Endothelial cell of umbilical vein (primary cell): Measurements from ENCODE around the gene USP17L21. TPM values are rescaled to one million over a fixed set of nuclear protein-coding genes. Genes with fewer than 3 reads are reported as not detected.
"Not testable (repeated sequence)": the region's sequence is repeated elsewhere in the genome, so short reads cannot be mapped to it uniquely, and the experiment has no call there.

Experiments
- BruUV-seq: library from RNA; stranded (reverse); fragments of 400-500 nt; replicated peaks from 2 replicates; lab custom pipeline; 2021; lab: Mats Ljungman, UMichigan
- CTCF ChIA-PET: fragments of 300-600, 350-600 bp; sonication (Branson Sonifier 250); formaldehyde crosslinking; loops from one replicate; lab custom pipeline; 2021; ENCODE audit warnings: antibody characterized with exemption, inconsistent platforms; lab: Charles Lee
- POLR2A ChIA-PET: fragments of 300-600, 350-600 bp; sonication (Branson Sonifier 250); formaldehyde crosslinking; loops from one replicate; lab custom pipeline; 2021; ENCODE audit warnings: antibody characterized with exemption, inconsistent platforms; lab: Charles Lee
- DNase-seq: peaks from one replicate; pipeline ENCODE4 v3.0.0-alpha.2; 2011; ENCODE audit warnings: low read depth, low spot score
- FAIRE-seq: peaks from 2 replicates; lab custom pipeline; 2011; peaks lifted over from hg19 to GRCh38; lab: Jason Lieb, UNC
- H2AFZ ChIP-seq: 2 replicates; pipeline ENCODE4 v1.6.0; 2012; ENCODE audit warnings: low read depth, low read length, control low read depth, inconsistent platforms
- H3K27ac ChIP-seq: 2 replicates; pipeline ENCODE4 v1.5.1; 2011; ENCODE audit warnings: low read depth, mild to moderate bottlenecking, control low read depth, low read length, moderate library complexity; ENCODE audit not compliant: insufficient read depth
- H3K27me3 ChIP-seq, 2 experiments: 2 replicates each; pipeline versions ENCODE4 v1.6.0 to v1.6.1; 2011; ENCODE audit warnings: low read length in 2 of 2, mixed read lengths in 1 of 2; ENCODE audit not compliant: control insufficient read depth in 2 of 2, insufficient read depth in 2 of 2
- H3K36me3 ChIP-seq, 2 experiments: 2 replicates in 1 of 2; 3 replicates in 1 of 2; pipeline ENCODE4 v1.5.1; 2011; ENCODE audit warnings: low read length in 2 of 2, mild to moderate bottlenecking in 1 of 2, moderate library complexity in 1 of 2; ENCODE audit not compliant: control insufficient read depth in 2 of 2, insufficient read depth in 2 of 2; ENCODE audit errors: extremely low read depth in 1 of 2
- H3K4me1 ChIP-seq: 3 replicates; pipeline ENCODE4 v1.5.1; 2011; ENCODE audit warnings: mild to moderate bottlenecking, low read length; ENCODE audit not compliant: control insufficient read depth, insufficient read depth; ENCODE audit errors: extremely low read depth
- H3K4me2 ChIP-seq: 2 replicates; pipeline ENCODE4 v1.6.1; 2011; ENCODE audit warnings: low read length, control low read depth, mixed read lengths; ENCODE audit not compliant: insufficient read depth
- H3K4me3 ChIP-seq, 3 experiments: fragments of 200-600 bp in 1 of 3; sonication (generic), shearing (Covaris generic) in 1 of 3; replicated peaks in 1 of 3; 2 replicates each; pipeline ENCODE4 v1.5.1; 2011 to 2016; ENCODE audit warnings: control low read depth in 3 of 3, low read length in 3 of 3, mild to moderate bottlenecking in 2 of 3, inconsistent platforms in 1 of 3, low read depth in 1 of 3, moderate library complexity in 1 of 3; ENCODE audit not compliant: insufficient read depth in 1 of 3
- H3K79me2 ChIP-seq: 2 replicates; pipeline ENCODE4 v1.6.0; 2012; ENCODE audit warnings: low read length, inconsistent platforms; ENCODE audit not compliant: control insufficient read depth, insufficient read depth
- H3K9ac ChIP-seq: replicated peaks from 2 replicates; pipeline ENCODE3; 2011; ENCODE audit warnings: low read length, control low read depth; ENCODE audit not compliant: insufficient read depth; ENCODE audit errors: extremely low read depth
- H3K9me1 ChIP-seq: replicated peaks from 3 replicates; pipeline ENCODE4 v1.6.0; 2011; ENCODE audit warnings: mild to moderate bottlenecking, low read length; ENCODE audit not compliant: control insufficient read depth, insufficient read depth; ENCODE audit errors: extremely low read depth
- H3K9me3 ChIP-seq: replicated peaks from 2 replicates; pipeline ENCODE4 v1.5.1; 2012; ENCODE audit warnings: low read length, inconsistent platforms; ENCODE audit not compliant: control insufficient read depth, insufficient read depth
- H4K20me1 ChIP-seq: replicated peaks from 2 replicates; pipeline ENCODE3; 2011; ENCODE audit warnings: mild to moderate bottlenecking, low read length; ENCODE audit not compliant: control insufficient read depth, insufficient read depth; ENCODE audit errors: extremely low read depth
- dilution Hi-C: fragments of 300-500 bp; cut with MboI; formaldehyde crosslinking; loops from one replicate; pipeline ENCODE4 v1.15.0; 2019; ENCODE audit warnings: low sequenced_read_pairs; ENCODE audit not compliant: extremely low pct_ligation_motif_present
- intact Hi-C: fragments of 100-400 bp; cut with micrococcal nuclease; formaldehyde crosslinking; loops from one replicate; pipeline ENCODE4 v1.10.0; 2022
- polyA plus RNA-seq, 4 experiments: library from polyadenylated mRNA; depleted of rRNA in 3 of 4; stranded (reverse) in 3 of 4; unstranded in 1 of 4; fragments of >200 nt; gene quantifications; 2 replicates each; pipeline versions ENCODE4 v1.2.1 to v1.2.3, GENCODE V29; 2011 to 2012; ENCODE audit warnings: missing spikeins in 1 of 4
- total RNA-seq: library from RNA; stranded (reverse); gene quantifications from 2 replicates; pipeline ENCODE4 v1.2.3, GENCODE V29; 2021

The USP17L21 gene
- total and polyA plus RNA-seq, 2 donors (not counting 3 experiments of a cell fraction or from before 2014, with no cell fraction given) = not detected

DNA sequence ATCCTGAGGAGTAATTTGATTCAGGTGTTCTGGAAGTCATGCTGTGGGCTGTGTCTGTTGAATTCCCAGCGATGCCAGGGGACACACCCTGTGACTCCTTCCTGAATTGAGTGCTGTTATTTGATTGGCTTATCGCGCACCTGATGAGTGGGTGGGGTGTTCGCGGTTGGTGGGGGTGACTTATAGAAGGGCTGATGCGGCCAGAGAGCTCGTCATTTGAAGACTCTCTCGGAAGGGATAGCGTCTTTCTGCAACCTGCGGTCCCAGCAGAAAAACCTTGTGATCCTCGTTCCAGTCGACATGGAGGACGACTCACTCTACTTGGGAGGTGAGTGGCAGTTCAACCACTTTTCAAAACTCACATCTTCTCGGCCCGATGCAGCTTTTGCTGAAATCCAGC is 4.8 kb upstream of the USP17L21 start, which contains the start of gene USP17L20:
USP17L20 (plus strand) TSS at position 301 of the 400 bp plus-strand sequence; CDS start at position 301, 0 bp downstream.
- H3K4me1 ChIP-seq, intact Hi-C loops, H3K27me3 ChIP-seq, dilution Hi-C loops, FAIRE-seq, H3K4me3 ChIP-seq, H3K27ac ChIP-seq, H3K36me3 ChIP-seq, DNase-seq, H4K20me1 ChIP-seq, CTCF ChIA-PET, H2AFZ ChIP-seq, BruUV-seq, H3K79me2 ChIP-seq, H3K9me3 ChIP-seq, H3K4me2 ChIP-seq, H3K9me1 ChIP-seq, POLR2A ChIA-PET, H3K9ac ChIP-seq: not testable (repeated sequence)

DNA sequence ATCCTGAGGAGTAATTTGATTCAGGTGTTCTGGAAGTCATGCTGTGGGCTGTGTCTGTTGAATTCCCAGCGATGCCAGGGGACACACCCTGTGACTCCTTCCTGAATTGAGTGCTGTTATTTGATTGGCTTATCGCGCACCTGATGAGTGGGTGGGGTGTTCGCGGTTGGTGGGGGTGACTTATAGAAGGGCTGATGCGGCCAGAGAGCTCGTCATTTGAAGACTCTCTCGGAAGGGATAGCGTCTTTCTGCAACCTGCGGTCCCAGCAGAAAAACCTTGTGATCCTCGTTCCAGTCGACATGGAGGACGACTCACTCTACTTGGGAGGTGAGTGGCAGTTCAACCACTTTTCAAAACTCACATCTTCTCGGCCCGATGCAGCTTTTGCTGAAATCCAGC is 4.6 kb downstream of the USP17L21 start, which contains the start of gene USP17L22:
USP17L22 (plus strand) TSS at position 301 of the 400 bp plus-strand sequence; CDS start at position 301, 0 bp downstream.
- DNase-seq, H3K36me3 ChIP-seq, H3K4me2 ChIP-seq, H3K9me3 ChIP-seq, CTCF ChIA-PET, H4K20me1 ChIP-seq, H3K27ac ChIP-seq, dilution Hi-C loops, H3K9ac ChIP-seq, FAIRE-seq, H2AFZ ChIP-seq, H3K4me3 ChIP-seq, H3K9me1 ChIP-seq, intact Hi-C loops, BruUV-seq, H3K79me2 ChIP-seq, H3K4me1 ChIP-seq, H3K27me3 ChIP-seq, POLR2A ChIA-PET: not testable (repeated sequence)

DNA sequence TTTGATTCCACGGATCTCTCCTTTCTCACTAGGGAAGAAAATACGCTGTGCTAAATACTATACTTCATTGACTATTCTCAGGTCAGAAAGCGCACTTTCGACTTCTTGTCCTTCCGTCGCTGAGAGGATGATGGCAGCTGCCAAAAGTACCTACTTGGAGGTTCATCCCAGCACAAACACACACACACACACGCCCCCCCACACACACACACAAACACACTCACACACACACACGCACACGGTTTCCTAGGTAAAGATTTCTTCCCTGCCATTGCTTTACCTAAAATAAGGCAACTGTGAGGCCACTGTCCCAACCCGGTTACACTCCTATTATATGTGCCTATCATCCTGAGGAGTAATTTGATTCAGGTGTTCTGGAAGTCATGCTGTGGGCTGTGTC is 9.0 kb downstream of the USP17L21 start:
- H3K9ac ChIP-seq, H3K36me3 ChIP-seq, DNase-seq, H3K4me3 ChIP-seq, H3K4me2 ChIP-seq, CTCF ChIA-PET, H3K9me3 ChIP-seq, H4K20me1 ChIP-seq, H2AFZ ChIP-seq, H3K79me2 ChIP-seq, H3K4me1 ChIP-seq, H3K27ac ChIP-seq, intact Hi-C loops, POLR2A ChIA-PET, H3K27me3 ChIP-seq, BruUV-seq, H3K9me1 ChIP-seq, dilution Hi-C loops: not testable (repeated sequence)
- peak; percentile 24 for FAIRE-seq

Other genes starting within 250 kb of the USP17L21 start
- not detected in 2 replicates for gene FAM90A26, start 92.5 kb upstream of the USP17L21 start, total RNA-seq
- not detected in 2 replicates for gene FAM90A26, start 92.5 kb upstream of the USP17L21 start, polyA plus RNA-seq
- not detected in 2 replicates for gene USP17L10, start 52.2 kb upstream of the USP17L21 start, total RNA-seq
- not detected in 2 replicates for gene USP17L10, start 52.2 kb upstream of the USP17L21 start, polyA plus RNA-seq
- gene USP17L11, start 47.5 kb upstream of the USP17L21 start, total RNA-seq = not detected in 2 replicates
- gene USP17L11, start 47.5 kb upstream of the USP17L21 start, polyA plus RNA-seq = not detected in 2 replicates
- not detected in 2 replicates for gene USP17L12, start 42.7 kb upstream of the USP17L21 start, total RNA-seq
- gene USP17L12, start 42.7 kb upstream of the USP17L21 start, polyA plus RNA-seq = not detected in 2 replicates
- gene USP17L13, start 38.0 kb upstream of the USP17L21 start, total RNA-seq = not detected in 2 replicates
- gene USP17L13, start 38.0 kb upstream of the USP17L21 start, polyA plus RNA-seq = not detected in 2 replicates
- gene USP17L15, start 28.5 kb upstream of the USP17L21 start, total RNA-seq = not detected in 2 replicates
- gene USP17L15, start 28.5 kb upstream of the USP17L21 start, polyA plus RNA-seq = not detected in 2 replicates
- not detected in 2 replicates for gene USP17L17, start 19.0 kb upstream of the USP17L21 start, total RNA-seq
- gene USP17L17, start 19.0 kb upstream of the USP17L21 start, polyA plus RNA-seq = not detected in 2 replicates
- not detected in 2 replicates for gene USP17L18, start 14.2 kb upstream of the USP17L21 start, total RNA-seq
- gene USP17L18, start 14.2 kb upstream of the USP17L21 start, polyA plus RNA-seq = not detected in 2 replicates
- gene USP17L19, start 9.5 kb upstream of the USP17L21 start, total RNA-seq = not detected in 2 replicates
- gene USP17L19, start 9.5 kb upstream of the USP17L21 start, polyA plus RNA-seq = not detected in 2 replicates
- gene USP17L20, start 4.7 kb upstream of the USP17L21 start, total RNA-seq = not detected in 2 replicates
- not detected in 2 replicates for gene USP17L20, start 4.7 kb upstream of the USP17L21 start, polyA plus RNA-seq
- gene USP17L22, start 4.7 kb downstream of the USP17L21 start, total RNA-seq = not detected in 2 replicates
- gene USP17L22, start 4.7 kb downstream of the USP17L21 start, polyA plus RNA-seq = not detected in 2 replicates
- gene USP17L24, start 62.3 kb downstream of the USP17L21 start, total RNA-seq = not detected in 2 replicates
- not detected in 2 replicates for gene USP17L24, start 62.3 kb downstream of the USP17L21 start, polyA plus RNA-seq
- not detected in 2 replicates for gene USP17L25, start 67.0 kb downstream of the USP17L21 start, total RNA-seq
- not detected in 2 replicates for gene USP17L25, start 67.0 kb downstream of the USP17L21 start, polyA plus RNA-seq
- gene USP17L26, start 71.8 kb downstream of the USP17L21 start, total RNA-seq = not detected in 2 replicates
- not detected in 2 replicates for gene USP17L26, start 71.8 kb downstream of the USP17L21 start, polyA plus RNA-seq
- not detected in 2 replicates for gene USP17L5, start 76.5 kb downstream of the USP17L21 start, total RNA-seq
- gene USP17L5, start 76.5 kb downstream of the USP17L21 start, polyA plus RNA-seq = not detected in 2 replicates
- gene USP17L27, start 81.3 kb downstream of the USP17L21 start, total RNA-seq = not detected in 2 replicates
- not detected in 2 replicates for gene USP17L27, start 81.3 kb downstream of the USP17L21 start, polyA plus RNA-seq
- gene USP17L28, start 86.0 kb downstream of the USP17L21 start, total RNA-seq = not detected in 2 replicates
- gene USP17L28, start 86.0 kb downstream of the USP17L21 start, polyA plus RNA-seq = not detected in 2 replicates
- gene USP17L29, start 90.8 kb downstream of the USP17L21 start, total RNA-seq = not detected in 2 replicates
- not detected in 2 replicates for gene USP17L29, start 90.8 kb downstream of the USP17L21 start, polyA plus RNA-seq
- gene USP17L30, start 100.3 kb downstream of the USP17L21 start, total RNA-seq = not detected in 2 replicates
- gene USP17L30, start 100.3 kb downstream of the USP17L21 start, polyA plus RNA-seq = not detected in 2 replicates
- not detected in 2 replicates for gene DEFB131A, start 181.5 kb downstream of the USP17L21 start, total RNA-seq
- not detected in 2 replicates for gene DEFB131A, start 181.5 kb downstream of the USP17L21 start, polyA plus RNA-seq